ENCODE data around the gene AHRR.
"Not testable (repeated sequence)": the region's sequence is repeated elsewhere in the genome, so short reads cannot be mapped to it uniquely, and the experiment has no call there.

AHRR gene

GRCh38 chr5:364497-364896 is 43.0 kb downstream of the AHRR start:
- peaks cover 84 to 96% of the 10 kb centered on the region in 2 donors for H3K36me3 Mint-ChIP-seq
- H3K9me3 Mint-ChIP-seq: peaks cover 19 to 26% of the 10 kb centered on the region in 2 donors
- H3K4me3 Mint-ChIP-seq: no peak overlapping the region
- no peak for ATAC-seq (replicated peaks)
- no peak for DNase-seq
- H3K4me1 Mint-ChIP-seq: peaks cover 30 to 47% of the 10 kb centered on the region in 2 donors
- peaks cover 0 to 5% of the 10 kb centered on the region in 2 donors for H3K27me3 Mint-ChIP-seq
- H3K27ac Mint-ChIP-seq: no peak overlapping the region

GRCh38 chr5:366541-367357 is 45.2 kb downstream of the AHRR start:
- Mint-ChIP-seq H3K36me3 (peaks cover 84 to 95% of the 10 kb centered on the region in 2 donors), H3K27ac (peak overlapping the region; percentile 90), H3K9me3 (peaks cover 19 to 21% of the 10 kb centered on the region in 2 donors), H3K4me1 (peaks cover 43 to 54% of the 10 kb centered on the region in 2 donors), H3K27me3 (no peaks in the 10 kb centered on the region), H3K4me3 (peak overlapping the region; percentile 6 to 11)
- DNase-seq (no peak), ATAC-seq (replicated peaks) (no peak)

- peaks cover 84 to 94% of the 10 kb centered on the region in 2 donors for H3K36me3 Mint-ChIP-seq
- H3K27ac Mint-ChIP-seq: peak overlapping the region; percentile 96
- H3K4me3 Mint-ChIP-seq: peak overlapping the region; percentile 11 to 27
- peaks cover 50 to 62% of the 10 kb centered on the region in 2 donors for H3K4me1 Mint-ChIP-seq
- H3K27me3 Mint-ChIP-seq: peaks cover 0 to 3% of the 10 kb centered on the region in 2 donors
- H3K9me3 Mint-ChIP-seq: peaks cover 19 to 21% of the 10 kb centered on the region in 2 donors
- DNase-seq (no peak), ATAC-seq (replicated peaks) (no peak)
These were observed 46.0 kb downstream of the AHRR start for GRCh38 chr5:367358-368130.

GRCh38 chr5:368183-369084 is 46.9 kb downstream of the AHRR start:
- Mint-ChIP-seq H3K9me3 (peaks cover 19 to 20% of the 10 kb centered on the region in 2 donors), H3K27me3 (peaks cover 0 to 4% of the 10 kb centered on the region in 2 donors), H3K4me1 (peaks cover 53 to 71% of the 10 kb centered on the region in 2 donors), H3K4me3 (peak overlapping the region; percentile 49 to 54), H3K27ac (peak overlapping the region; percentile 96), H3K36me3 (peaks cover 81 to 90% of the 10 kb centered on the region in 2 donors)
- DNase-seq (peak; percentile 88), ATAC-seq (replicated peaks) (peak; percentile 83 to 84)

GRCh38 chr5:369151-369868 is 47.8 kb downstream of the AHRR start:
- Mint-ChIP-seq H3K27ac (peak overlapping the region; percentile 96), H3K27me3 (peaks cover 0 to 4% of the 10 kb centered on the region in 2 donors)
- peak; percentile 52 to 56 for ATAC-seq (replicated peaks)

GRCh38 chr5:369869-370236 is 48.3 kb downstream of the AHRR start:
- peak overlapping the region; percentile 96 for H3K27ac Mint-ChIP-seq

More at GRCh38 chr5:369151-369868, 47.8 kb downstream of the AHRR start:
- Mint-ChIP-seq H3K36me3 (peaks cover 75 to 83% of the 10 kb centered on the region in 2 donors), H3K4me3 (peak overlapping the region; percentile 49 to 54), H3K9me3 (peaks cover 12 to 13% of the 10 kb centered on the region in 2 donors), H3K4me1 (peaks cover 55 to 74% of the 10 kb centered on the region in 2 donors)
- no peak for DNase-seq

GRCh38 chr5:370311-370958 is 48.9 kb downstream of the AHRR start:
- peaks cover 77 to 82% of the 10 kb centered on the region in 2 donors for H3K36me3 Mint-ChIP-seq
- H3K4me3 Mint-ChIP-seq: peak overlapping the region; percentile 55 to 69
- DNase-seq (peak; percentile 0), ATAC-seq (replicated peaks) (no peak)
- H3K27ac Mint-ChIP-seq: peak overlapping the region; percentile 96
- peaks cover 61 to 85% of the 10 kb centered on the region in 2 donors for H3K4me1 Mint-ChIP-seq
- peaks cover 4 to 10% of the 10 kb centered on the region in 2 donors for H3K27me3 Mint-ChIP-seq
- H3K9me3 Mint-ChIP-seq: peaks cover 2 to 9% of the 10 kb centered on the region in 2 donors

More at GRCh38 chr5:369869-370236, 48.3 kb downstream of the AHRR start:
- not testable (repeated sequence) for ATAC-seq (replicated peaks); H3K27me3 Mint-ChIP-seq; DNase-seq; H3K9me3 Mint-ChIP-seq
- peaks cover 76 to 81% of the 10 kb centered on the region in 2 donors for H3K36me3 Mint-ChIP-seq
- peak overlapping the region in 1 of 2 donors; percentile 49 for H3K4me3 Mint-ChIP-seq
- H3K4me1 Mint-ChIP-seq: peaks cover 57 to 79% of the 10 kb centered on the region in 2 donors

GRCh38 chr5:370959-371810 is 49.7 kb downstream of the AHRR start:
- ATAC-seq (replicated peaks) (no peak), DNase-seq (peak; percentile 0)
- H3K36me3 Mint-ChIP-seq: peaks cover 81 to 82% of the 10 kb centered on the region in 2 donors
- peak overlapping the region; percentile 96 for H3K27ac Mint-ChIP-seq
- H3K4me3 Mint-ChIP-seq: peak overlapping the region; percentile 42 to 69
- H3K27me3 Mint-ChIP-seq: peaks cover 4 to 10% of the 10 kb centered on the region in 2 donors
- H3K9me3 Mint-ChIP-seq: peaks cover 0 to 9% of the 10 kb centered on the region in 2 donors
- H3K4me1 Mint-ChIP-seq: peaks cover 61 to 93% of the 10 kb centered on the region in 2 donors

- Mint-ChIP-seq H3K27ac (peak overlapping the region; percentile 96), H3K9me3 (peaks cover 0 to 7% of the 10 kb centered on the region in 2 donors), H3K4me1 (peaks cover 60 to 94% of the 10 kb centered on the region in 2 donors), H3K36me3 (peaks cover 81 to 82% of the 10 kb centered on the region in 2 donors), H3K4me3 (peak overlapping the region; percentile 61 to 67), H3K27me3 (peaks cover 4 to 10% of the 10 kb centered on the region in 2 donors)
- no peak for ATAC-seq (replicated peaks)
- peak; percentile 1 for DNase-seq
These were observed 50.5 kb downstream of the AHRR start for GRCh38 chr5:371811-372555.

- H3K36me3 Mint-ChIP-seq: peaks cover 82% of the 10 kb centered on the region in 2 donors
- peak overlapping the region; percentile 96 for H3K27ac Mint-ChIP-seq
These were observed 51.1 kb downstream of the AHRR start for GRCh38 chr5:372556-372995.

GRCh38 chr5:372996-373709 is 51.6 kb downstream of the AHRR start:
- peak overlapping the region; percentile 96 for H3K27ac Mint-ChIP-seq

More at GRCh38 chr5:372556-372995, 51.1 kb downstream of the AHRR start:
- Mint-ChIP-seq H3K9me3 (peaks cover 0 to 4% of the 10 kb centered on the region in 2 donors), H3K27me3 (peaks cover 4 to 10% of the 10 kb centered on the region in 2 donors), H3K4me1 (peaks cover 59 to 94% of the 10 kb centered on the region in 2 donors), H3K4me3 (peak overlapping the region; percentile 61 to 67)
- DNase-seq (peak; percentile 4), ATAC-seq (replicated peaks) (no peak)

More at GRCh38 chr5:372996-373709, 51.6 kb downstream of the AHRR start:
- Mint-ChIP-seq H3K9me3 (peaks cover 0 to 2% of the 10 kb centered on the region in 2 donors), H3K36me3 (peaks cover 84 to 85% of the 10 kb centered on the region in 2 donors), H3K27me3 (peaks cover 4 to 10% of the 10 kb centered on the region in 2 donors), H3K4me1 (peaks cover 60 to 94% of the 10 kb centered on the region in 2 donors), H3K4me3 (peak overlapping the region; percentile 29 to 67)
- ATAC-seq (replicated peaks): peak in 1 of 2 donors; percentile 8
- DNase-seq: no peak

All from stimulated activated naive B cell treated with anti-CD40 and anti-IgM and Interleukin-4, amounts not matched to agents 10 μg/mL and 1 μg/mL and 100 μg/mL, for 72 hours (primary cell).